K562 (cell line): Measurements from ENCODE around the gene PTCH1. TPM values are rescaled to one million over a fixed set of nuclear protein-coding genes. Genes with fewer than 3 reads are reported as not detected.

Source experiments
- BRCA1 ChIP-seq, 2 experiments: fragments of 450-650 bp in 1 of 2; sonication (generic) in 1 of 2; formaldehyde crosslinking in 1 of 2; IDR thresholded peaks; 2 replicates each; pipeline versions ENCODE4 v1.5.0 to v1.6.1; 2017 to 2020; ENCODE audit warnings: mild to moderate bottlenecking in 1 of 2, missing genetic modification reagents in 1 of 2
- CBFB ChIP-seq: sonication (generic); formaldehyde crosslinking; IDR thresholded peaks from 2 replicates; pipeline ENCODE4 v1.4.0; 2020; ENCODE audit warnings: mild to moderate bottlenecking, missing genetic modification reagents
- FOXK1 ChIP-seq: sonication (generic); formaldehyde crosslinking; IDR thresholded peaks from 2 replicates; pipeline ENCODE4 v1.8.0; 2022; ENCODE audit warnings: missing genetic modification reagents, mild to moderate bottlenecking, borderline replicate concordance
- IRF2 ChIP-seq: sonication (generic); formaldehyde crosslinking; IDR thresholded peaks from 2 replicates; pipeline ENCODE4 v1.8.1; 2022; ENCODE audit warnings: mild to moderate bottlenecking, missing genetic modification reagents
- MBD2 ChIP-seq: sonication (generic); IDR thresholded peaks from 2 replicates; pipeline ENCODE4 v1.6.1; 2016; ENCODE audit warnings: low read depth, borderline replicate concordance
- NR3C1 ChIP-seq: sonication (generic); formaldehyde crosslinking; IDR thresholded peaks from 2 replicates; pipeline ENCODE4 v1.8.1; 2022; ENCODE audit warnings: missing genetic modification reagents
- PHF21A ChIP-seq: fragments of 450-650 bp; IDR thresholded peaks from 2 replicates; pipeline ENCODE4 v1.6.1; 2017; ENCODE audit warnings: low read depth, borderline replicate concordance
- STAT6 ChIP-seq: sonication (generic); formaldehyde crosslinking; IDR thresholded peaks from 2 replicates; pipeline ENCODE4 v1.8.1; 2023; ENCODE audit warnings: mild to moderate bottlenecking, missing genetic modification reagents
- ZBTB8A ChIP-seq: fragments of 450-650 bp; IDR thresholded peaks from 2 replicates; pipeline ENCODE4 v1.6.1; 2018; ENCODE audit warnings: mild to moderate bottlenecking, moderate library complexity; ENCODE audit not compliant: partially characterized antibody
- ZNF175 ChIP-seq: fragments of 200-800 bp; sonication (Bioruptor generic); IDR thresholded peaks from 2 replicates; pipeline ENCODE4 v1.6.1; 2016; ENCODE audit warnings: low read depth, mild to moderate bottlenecking, missing genetic modification characterization, missing compliant biosample characterization
- ZNF76 ChIP-seq: fragments of 250-450 bp; sonication (Bioruptor Pico); IDR thresholded peaks from 2 replicates; pipeline ENCODE4 v1.4.0; 2020; ENCODE audit warnings: mild to moderate bottlenecking, moderate library complexity, borderline replicate concordance
- polyA plus RNA-seq, 8 experiments: library from polyadenylated mRNA; depleted of rRNA in 4 of 8; stranded (reverse) in 5 of 8; unstranded in 3 of 8; fragments of >200 nt; fragmentation: Nextera tagmentation in 2 of 8; fragmentation: Illumina TruSeq in 1 of 8; extraction: Ambion mirVana in 2 of 8; extraction: Trizol in 1 of 8; gene quantifications; 2 replicates each; pipeline versions ENCODE4 v1.2.1 to v1.2.3, GENCODE V29; 2011 to 2014; ENCODE audit warnings: inconsistent platforms in 1 of 8, missing spikeins in 1 of 8
- total RNA-seq, 7 experiments: library from RNA; depleted of rRNA in 6 of 7; stranded (reverse); fragments of >200 nt in 6 of 7; fragmentation: Illumina TruSeq in 2 of 7; extraction: Trizol in 2 of 7; gene quantifications; 2 replicates each; pipeline versions ENCODE4 v1.2.1 to v1.2.3, GENCODE V29; 2011 to 2021; ENCODE audit warnings: low replicate concordance in 1 of 7
- TF ChIP-seq, protein P1 (sequence below): fragments of 450-650 bp; formaldehyde crosslinking; IDR thresholded peaks from 2 replicates; pipeline ENCODE4 v1.4.0; 2020; ENCODE audit warnings: mild to moderate bottlenecking, mixed read lengths
- TF ChIP-seq, protein P2 (sequence below): sonication (generic); formaldehyde crosslinking; IDR thresholded peaks from 2 replicates; pipeline ENCODE4 v1.8.1; 2023; ENCODE audit warnings: missing genetic modification reagents, mild to moderate bottlenecking, borderline replicate concordance
- TF ChIP-seq, protein P3 (sequence below): IDR thresholded peaks from 2 replicates; pipeline ENCODE4 v1.6.1; 2011; ENCODE audit warnings: borderline replicate concordance, low read depth, mild to moderate bottlenecking, moderate library complexity, low read length; ENCODE audit not compliant: insufficient read depth, poor library complexity, severe bottlenecking

The PTCH1 gene
- total and polyA plus RNA-seq, 9 of the 15 experiments (the other 6 are each of a cell fraction or from before 2014, with no cell fraction given), result 0.70 to 9.9 (median 3.8) TPM

- TF ChIP-seq IRF2 (CRISPR knock-in tag) (no peak), CBFB (no peak), FOXK1 (CRISPR knock-in tag) (no peak), ZNF76 (CRISPR knock-in tag) (no peak), STAT6 (CRISPR knock-in tag) (no peak), ZBTB8A (no peak), MBD2 (no peak), PHF21A (no peak), NR3C1 (CRISPR knock-in tag) (no peak), BRCA1 (IDR thresholded peaks at IDR 0.05) (no peak), BRCA1 (CRISPR knock-in tag; IDR thresholded peaks at IDR 0.05) (no peak), ZNF175 (CRISPR knock-in tag) (no peak)
- TF ChIP-seq, protein P1, sequence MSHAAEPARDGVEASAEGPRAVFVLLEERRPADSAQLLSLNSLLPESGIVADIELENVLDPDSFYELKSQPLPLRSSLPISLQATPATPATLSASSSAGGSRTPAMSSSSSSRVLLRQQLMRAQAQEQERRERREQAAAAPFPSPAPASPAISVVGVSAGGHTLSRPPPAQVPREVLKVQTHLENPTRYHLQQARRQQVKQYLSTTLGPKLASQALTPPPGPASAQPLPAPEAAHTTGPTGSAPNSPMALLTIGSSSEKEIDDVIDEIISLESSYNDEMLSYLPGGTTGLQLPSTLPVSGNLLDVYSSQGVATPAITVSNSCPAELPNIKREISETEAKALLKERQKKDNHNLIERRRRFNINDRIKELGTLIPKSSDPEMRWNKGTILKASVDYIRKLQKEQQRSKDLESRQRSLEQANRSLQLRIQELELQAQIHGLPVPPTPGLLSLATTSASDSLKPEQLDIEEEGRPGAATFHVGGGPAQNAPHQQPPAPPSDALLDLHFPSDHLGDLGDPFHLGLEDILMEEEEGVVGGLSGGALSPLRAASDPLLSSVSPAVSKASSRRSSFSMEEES (CRISPR knock-in tag), result no peak
- TF ChIP-seq, protein P2, sequence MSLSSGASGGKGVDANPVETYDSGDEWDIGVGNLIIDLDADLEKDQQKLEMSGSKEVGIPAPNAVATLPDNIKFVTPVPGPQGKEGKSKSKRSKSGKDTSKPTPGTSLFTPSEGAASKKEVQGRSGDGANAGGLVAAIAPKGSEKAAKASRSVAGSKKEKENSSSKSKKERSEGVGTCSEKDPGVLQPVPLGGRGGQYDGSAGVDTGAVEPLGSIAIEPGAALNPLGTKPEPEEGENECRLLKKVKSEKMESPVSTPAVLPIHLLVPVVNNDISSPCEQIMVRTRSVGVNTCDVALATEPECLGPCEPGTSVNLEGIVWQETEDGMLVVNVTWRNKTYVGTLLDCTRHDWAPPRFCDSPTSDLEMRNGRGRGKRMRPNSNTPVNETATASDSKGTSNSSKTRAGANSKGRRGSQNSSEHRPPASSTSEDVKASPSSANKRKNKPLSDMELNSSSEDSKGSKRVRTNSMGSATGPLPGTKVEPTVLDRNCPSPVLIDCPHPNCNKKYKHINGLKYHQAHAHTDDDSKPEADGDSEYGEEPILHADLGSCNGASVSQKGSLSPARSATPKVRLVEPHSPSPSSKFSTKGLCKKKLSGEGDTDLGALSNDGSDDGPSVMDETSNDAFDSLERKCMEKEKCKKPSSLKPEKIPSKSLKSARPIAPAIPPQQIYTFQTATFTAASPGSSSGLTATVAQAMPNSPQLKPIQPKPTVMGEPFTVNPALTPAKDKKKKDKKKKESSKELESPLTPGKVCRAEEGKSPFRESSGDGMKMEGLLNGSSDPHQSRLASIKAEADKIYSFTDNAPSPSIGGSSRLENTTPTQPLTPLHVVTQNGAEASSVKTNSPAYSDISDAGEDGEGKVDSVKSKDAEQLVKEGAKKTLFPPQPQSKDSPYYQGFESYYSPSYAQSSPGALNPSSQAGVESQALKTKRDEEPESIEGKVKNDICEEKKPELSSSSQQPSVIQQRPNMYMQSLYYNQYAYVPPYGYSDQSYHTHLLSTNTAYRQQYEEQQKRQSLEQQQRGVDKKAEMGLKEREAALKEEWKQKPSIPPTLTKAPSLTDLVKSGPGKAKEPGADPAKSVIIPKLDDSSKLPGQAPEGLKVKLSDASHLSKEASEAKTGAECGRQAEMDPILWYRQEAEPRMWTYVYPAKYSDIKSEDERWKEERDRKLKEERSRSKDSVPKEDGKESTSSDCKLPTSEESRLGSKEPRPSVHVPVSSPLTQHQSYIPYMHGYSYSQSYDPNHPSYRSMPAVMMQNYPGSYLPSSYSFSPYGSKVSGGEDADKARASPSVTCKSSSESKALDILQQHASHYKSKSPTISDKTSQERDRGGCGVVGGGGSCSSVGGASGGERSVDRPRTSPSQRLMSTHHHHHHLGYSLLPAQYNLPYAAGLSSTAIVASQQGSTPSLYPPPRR (CRISPR knock-in tag), result no peak
- TF ChIP-seq, protein P3, sequence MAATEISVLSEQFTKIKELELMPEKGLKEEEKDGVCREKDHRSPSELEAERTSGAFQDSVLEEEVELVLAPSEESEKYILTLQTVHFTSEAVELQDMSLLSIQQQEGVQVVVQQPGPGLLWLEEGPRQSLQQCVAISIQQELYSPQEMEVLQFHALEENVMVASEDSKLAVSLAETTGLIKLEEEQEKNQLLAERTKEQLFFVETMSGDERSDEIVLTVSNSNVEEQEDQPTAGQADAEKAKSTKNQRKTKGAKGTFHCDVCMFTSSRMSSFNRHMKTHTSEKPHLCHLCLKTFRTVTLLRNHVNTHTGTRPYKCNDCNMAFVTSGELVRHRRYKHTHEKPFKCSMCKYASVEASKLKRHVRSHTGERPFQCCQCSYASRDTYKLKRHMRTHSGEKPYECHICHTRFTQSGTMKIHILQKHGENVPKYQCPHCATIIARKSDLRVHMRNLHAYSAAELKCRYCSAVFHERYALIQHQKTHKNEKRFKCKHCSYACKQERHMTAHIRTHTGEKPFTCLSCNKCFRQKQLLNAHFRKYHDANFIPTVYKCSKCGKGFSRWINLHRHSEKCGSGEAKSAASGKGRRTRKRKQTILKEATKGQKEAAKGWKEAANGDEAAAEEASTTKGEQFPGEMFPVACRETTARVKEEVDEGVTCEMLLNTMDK, result no peak
These were observed 10.9 kb downstream of the PTCH1 start (continued) for GRCh38 chr9:95505717-95506427.
